Hepatocyte (in vitro differentiated cells): ENCODE measurements around the gene LRRK1.

ENCODE experiments used
- EZH2 ChIP-seq: fragments of 200-600 bp; sonication (generic); IDR thresholded peaks from 2 replicates; pipeline ENCODE4 v1.6.1; 2016; ENCODE audit warnings: antibody characterized with exemption, mild to moderate bottlenecking, borderline replicate concordance
- TF ChIP-seq, protein P1 (sequence below): fragments of 200-600 bp; sonication (generic); IDR thresholded peaks from 2 replicates; pipeline ENCODE4 v1.5.1; 2016; ENCODE audit warnings: antibody characterized with exemption, mild to moderate bottlenecking; ENCODE audit not compliant: poor library complexity

DNA sequence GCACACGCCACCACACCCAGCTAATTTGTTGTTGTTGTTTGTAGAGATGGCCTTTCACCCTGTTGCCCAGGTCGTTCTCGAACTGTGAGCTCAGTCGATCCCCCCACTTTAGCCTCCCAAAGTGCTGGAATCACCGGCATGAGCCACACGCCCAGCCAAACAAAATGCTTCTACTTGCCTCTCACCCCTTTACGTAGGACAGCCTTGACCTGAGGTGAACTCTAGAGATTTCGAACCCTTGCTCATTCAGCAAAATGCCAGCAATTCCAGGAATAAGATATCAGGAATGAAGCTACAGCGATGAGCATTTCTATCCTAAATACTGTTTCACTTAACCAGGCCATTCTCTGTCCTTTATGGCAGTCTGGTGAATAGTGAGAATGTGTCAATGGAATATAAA is 135.0 kb downstream of the LRRK1 start:
- TF ChIP-seq, protein P1, sequence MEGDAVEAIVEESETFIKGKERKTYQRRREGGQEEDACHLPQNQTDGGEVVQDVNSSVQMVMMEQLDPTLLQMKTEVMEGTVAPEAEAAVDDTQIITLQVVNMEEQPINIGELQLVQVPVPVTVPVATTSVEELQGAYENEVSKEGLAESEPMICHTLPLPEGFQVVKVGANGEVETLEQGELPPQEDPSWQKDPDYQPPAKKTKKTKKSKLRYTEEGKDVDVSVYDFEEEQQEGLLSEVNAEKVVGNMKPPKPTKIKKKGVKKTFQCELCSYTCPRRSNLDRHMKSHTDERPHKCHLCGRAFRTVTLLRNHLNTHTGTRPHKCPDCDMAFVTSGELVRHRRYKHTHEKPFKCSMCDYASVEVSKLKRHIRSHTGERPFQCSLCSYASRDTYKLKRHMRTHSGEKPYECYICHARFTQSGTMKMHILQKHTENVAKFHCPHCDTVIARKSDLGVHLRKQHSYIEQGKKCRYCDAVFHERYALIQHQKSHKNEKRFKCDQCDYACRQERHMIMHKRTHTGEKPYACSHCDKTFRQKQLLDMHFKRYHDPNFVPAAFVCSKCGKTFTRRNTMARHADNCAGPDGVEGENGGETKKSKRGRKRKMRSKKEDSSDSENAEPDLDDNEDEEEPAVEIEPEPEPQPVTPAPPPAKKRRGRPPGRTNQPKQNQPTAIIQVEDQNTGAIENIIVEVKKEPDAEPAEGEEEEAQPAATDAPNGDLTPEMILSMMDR: no peak
- TF ChIP-seq EZH2: no peak
